GM12873 (cell line): Measurements from ENCODE around the gene HES5.

Experiments
- CTCF ChIP-seq: IDR thresholded peaks from 2 replicates; pipeline ENCODE4 v1.5.1; 2012; ENCODE audit warnings: low read depth, mild to moderate bottlenecking, moderate library complexity, low read length, control low read depth; ENCODE audit not compliant: insufficient read depth; ENCODE audit errors: missing control alignments

The HES5 gene

GRCh38 chr1:2514863-2515762, 14.9 kb downstream of the HES5 start:
- peak; percentile 16 for TF ChIP-seq CTCF

- no peak for TF ChIP-seq CTCF
Observed at GRCh38 chr1:2513939-2514652, 16.0 kb downstream of the HES5 start.

- TF ChIP-seq CTCF, result no peak
Observed at GRCh38 chr1:2512862-2513421, 17.1 kb downstream of the HES5 start.

- TF ChIP-seq CTCF, result no peak
Observed at GRCh38 chr1:2510366-2511155, 19.5 kb downstream of the HES5 start.

GRCh38 chr1:2509589-2509988, 20.5 kb downstream of the HES5 start:
- TF ChIP-seq CTCF, result no peak

GRCh38 chr1:2508751-2509150, 21.3 kb downstream of the HES5 start:
- TF ChIP-seq CTCF, result no peak
